Chondrocyte (in vitro differentiated cells): Measurements from ENCODE around the gene ADCY5. TPM values are rescaled to one million over a fixed set of nuclear protein-coding genes. Genes with fewer than 3 reads are reported as not detected.

Experiments
- DNase-seq: peaks from one replicate; pipeline ENCODE4 v3.0.0; 2021; ENCODE audit warnings: mixed read lengths, low spot score
- H3K27ac Mint-ChIP-seq: one replicate; pipeline ENCODE4 v1.8.0; 2021; ENCODE audit warnings: mild to moderate bottlenecking, moderate library complexity, mixed read lengths; ENCODE audit not compliant: unreplicated experiment
- H3K27me3 Mint-ChIP-seq: 2 replicates; pipeline ENCODE4 v1.8.0; 2021; ENCODE audit warnings: low read depth, mixed read lengths
- H3K36me3 Mint-ChIP-seq: 2 replicates; pipeline ENCODE4 v1.8.0; 2021; ENCODE audit warnings: low read depth, mixed read lengths
- H3K4me1 Mint-ChIP-seq: 2 replicates; pipeline ENCODE4 v1.8.0; 2021; ENCODE audit warnings: low read depth, mild to moderate bottlenecking, mixed read lengths
- H3K4me3 Mint-ChIP-seq: one replicate; pipeline ENCODE4 v1.8.0; 2021; ENCODE audit warnings: mild to moderate bottlenecking, moderate library complexity, mixed read lengths; ENCODE audit not compliant: unreplicated experiment
- H3K9me3 Mint-ChIP-seq: 2 replicates; pipeline ENCODE4 v1.8.0; 2021; ENCODE audit warnings: low read depth, mixed read lengths
- CTCF ChIP-seq: fragments of 200-600 bp; sonication (generic); IDR thresholded peaks from 2 replicates; pipeline ENCODE4 v1.5.0; 2021; ENCODE audit warnings: antibody characterized with exemption, mild to moderate bottlenecking, moderate library complexity
- total RNA-seq: library from RNA; stranded (reverse); gene quantifications from 3 replicates; pipeline ENCODE4 v1.2.1, GENCODE V29; 2021

ADCY5 gene
- total RNA-seq, 1 donor from 2014 or later, result 8.0 TPM

DNA sequence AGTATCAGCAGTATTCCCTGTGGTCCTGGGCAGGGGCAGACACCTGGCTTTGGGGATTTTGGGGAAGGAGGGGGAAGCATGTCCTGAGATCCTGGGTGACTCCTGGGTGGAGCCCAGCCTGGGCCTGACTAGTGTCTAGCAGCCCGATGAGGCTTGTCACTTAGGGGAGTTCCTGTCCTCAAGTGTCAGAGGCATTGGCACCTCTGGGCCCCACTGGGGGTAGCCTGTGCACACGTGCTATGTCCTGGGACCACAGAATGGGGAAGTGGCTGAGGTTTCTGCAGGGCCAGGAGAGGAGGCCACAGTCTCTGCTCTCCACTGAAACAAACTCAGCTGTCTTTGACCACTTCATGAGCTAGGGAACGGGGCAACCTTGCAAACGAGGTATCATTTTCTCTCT is 31.5 kb upstream of the ADCY5 start:
- H3K9me3 Mint-ChIP-seq, result no peaks in the 10 kb centered on the region
- no peak overlapping the region for H3K27ac Mint-ChIP-seq
- no peak for DNase-seq
- H3K4me1 Mint-ChIP-seq, result no peaks in the 10 kb centered on the region
- TF ChIP-seq CTCF, result no peak
- no peak overlapping the region for H3K4me3 Mint-ChIP-seq
- H3K36me3 Mint-ChIP-seq, result peaks cover 5% of the 10 kb centered on the region
- H3K27me3 Mint-ChIP-seq, result peaks cover 44% of the 10 kb centered on the region

GRCh38 chr3:123479891-123480290 is 31.0 kb upstream of the ADCY5 start:
- TF ChIP-seq CTCF, result no peak
- no peaks in the 10 kb centered on the region for H3K9me3 Mint-ChIP-seq
- H3K4me1 Mint-ChIP-seq, result no peaks in the 10 kb centered on the region
- peaks cover 2% of the 10 kb centered on the region for H3K36me3 Mint-ChIP-seq
- no peak overlapping the region for H3K27ac Mint-ChIP-seq
- H3K4me3 Mint-ChIP-seq, result no peak overlapping the region
- peaks cover 46% of the 10 kb centered on the region for H3K27me3 Mint-ChIP-seq
- DNase-seq, result no peak

DNA sequence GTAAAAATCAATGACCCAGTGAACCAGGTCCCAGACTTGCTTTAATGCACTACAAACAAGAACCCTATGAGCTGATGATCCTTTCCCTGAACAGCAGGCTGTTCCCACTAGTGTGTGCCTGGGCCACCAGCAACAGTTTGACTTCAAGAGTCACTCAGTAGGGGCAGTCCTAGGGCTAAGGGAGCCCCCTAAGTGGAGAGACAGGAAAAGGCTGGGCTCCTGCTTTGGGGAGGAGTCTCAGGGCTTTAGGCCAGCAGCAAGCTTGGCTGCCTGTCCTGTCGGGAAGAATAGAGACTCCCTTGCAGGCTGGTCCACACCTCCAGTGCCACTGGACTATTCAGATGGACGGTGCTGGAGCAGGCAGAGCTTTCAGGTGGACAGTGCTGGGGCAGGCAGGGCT is 29.4 kb upstream of the ADCY5 start:
- Mint-ChIP-seq H3K27ac (no peak overlapping the region), H3K9me3 (no peaks in the 10 kb centered on the region), H3K27me3 (peaks cover 58% of the 10 kb centered on the region), H3K36me3 (peaks cover 3% of the 10 kb centered on the region), H3K4me3 (no peak overlapping the region), H3K4me1 (no peaks in the 10 kb centered on the region)
- no peak for DNase-seq
- TF ChIP-seq CTCF, result no peak

DNA sequence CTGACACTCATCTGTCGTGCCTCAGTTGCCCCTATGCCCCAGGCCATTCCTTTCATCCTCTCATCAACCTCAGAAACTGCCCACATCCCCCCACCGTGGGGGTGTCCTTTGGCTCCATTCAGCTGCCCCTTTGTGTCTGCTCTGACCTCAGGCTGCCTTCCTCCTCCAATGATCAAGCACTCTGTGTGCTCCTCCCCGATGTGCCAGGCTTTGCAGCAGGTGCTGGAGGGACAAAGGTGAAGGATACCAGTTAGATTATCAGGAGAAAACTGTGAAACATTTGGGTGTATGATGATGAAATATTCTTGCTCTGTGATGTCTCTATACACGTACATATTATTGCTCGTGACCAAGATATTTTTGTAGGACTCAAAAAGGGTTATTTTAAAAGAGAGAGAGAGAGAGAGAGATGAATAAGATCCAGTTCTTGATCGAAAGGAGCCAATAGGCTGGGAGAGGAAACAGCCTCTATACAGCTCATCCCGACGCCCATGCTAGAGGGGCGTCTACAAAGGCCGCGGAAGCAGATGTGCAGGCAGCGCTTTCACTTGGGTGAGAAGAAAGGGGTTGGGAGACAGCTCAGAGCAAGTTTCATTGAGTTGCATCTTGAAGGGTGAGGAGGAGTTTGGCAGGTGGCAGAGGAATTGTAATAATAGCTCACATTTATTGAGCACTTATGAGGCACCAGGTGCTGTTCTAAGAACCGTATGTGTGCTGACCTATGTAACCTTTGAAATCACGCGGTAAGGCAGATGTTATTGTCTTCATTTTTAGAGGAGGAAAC is 28.3 kb upstream of the ADCY5 start:
- no peak for DNase-seq
- Mint-ChIP-seq H3K9me3 (no peaks in the 10 kb centered on the region), H3K27me3 (peaks cover 61% of the 10 kb centered on the region), H3K4me3 (no peak overlapping the region), H3K4me1 (no peaks in the 10 kb centered on the region), H3K27ac (no peak overlapping the region), H3K36me3 (peaks cover 3% of the 10 kb centered on the region)
- no peak for TF ChIP-seq CTCF

GRCh38 chr3:123475786-123476185 is 26.9 kb upstream of the ADCY5 start:
- no peaks in the 10 kb centered on the region for H3K9me3 Mint-ChIP-seq
- peaks cover 2% of the 10 kb centered on the region for H3K36me3 Mint-ChIP-seq
- no peak overlapping the region for H3K27ac Mint-ChIP-seq
- peaks cover 58% of the 10 kb centered on the region for H3K27me3 Mint-ChIP-seq
- no peak for DNase-seq
- H3K4me3 Mint-ChIP-seq, result no peak overlapping the region
- TF ChIP-seq CTCF, result no peak
- no peaks in the 10 kb centered on the region for H3K4me1 Mint-ChIP-seq
